Omental fat pad (tissue), 4 donors: ENCODE results near the gene MYL12B. TPM values are rescaled to one million over a fixed set of nuclear protein-coding genes. Genes with fewer than 3 reads are reported as not detected.
A peak's percentile ranks its signal among the peaks of the same experiment; 100 is the strongest.

Experiments used
- ATAC-seq: fragments of 150-250 bp; one replicate; pipeline ENCODE4 v1.9.1; 2016; ENCODE audit warnings: mild to moderate bottlenecking, moderate library complexity; ENCODE audit not compliant: low FRiP score
- DNase-seq: peaks from one replicate; pipeline ENCODE4 v3.0.0-alpha.2; 2019; ENCODE audit warnings: low spot score
- total RNA-seq, 4 donors: library from RNA; depleted of rRNA; stranded (reverse); fragments of >200 nt; gene quantifications; one replicate each; pipeline ENCODE4 v1.1.0, GENCODE V29; 2016
- TF ChIP-seq, protein P1 (sequence below), 3 donors: fragments of 450-650 bp; IDR thresholded peaks; one replicate each; pipeline ENCODE4 v1.5.1; 2016 to 2017; ENCODE audit warnings: antibody characterized with exemption in 3 of 3, mild to moderate bottlenecking in 3 of 3, moderate library complexity in 2 of 3

The MYL12B gene
- total RNA-seq, 4 donors from 2014 or later = 263 to 352 (median 318) TPM

DNA sequence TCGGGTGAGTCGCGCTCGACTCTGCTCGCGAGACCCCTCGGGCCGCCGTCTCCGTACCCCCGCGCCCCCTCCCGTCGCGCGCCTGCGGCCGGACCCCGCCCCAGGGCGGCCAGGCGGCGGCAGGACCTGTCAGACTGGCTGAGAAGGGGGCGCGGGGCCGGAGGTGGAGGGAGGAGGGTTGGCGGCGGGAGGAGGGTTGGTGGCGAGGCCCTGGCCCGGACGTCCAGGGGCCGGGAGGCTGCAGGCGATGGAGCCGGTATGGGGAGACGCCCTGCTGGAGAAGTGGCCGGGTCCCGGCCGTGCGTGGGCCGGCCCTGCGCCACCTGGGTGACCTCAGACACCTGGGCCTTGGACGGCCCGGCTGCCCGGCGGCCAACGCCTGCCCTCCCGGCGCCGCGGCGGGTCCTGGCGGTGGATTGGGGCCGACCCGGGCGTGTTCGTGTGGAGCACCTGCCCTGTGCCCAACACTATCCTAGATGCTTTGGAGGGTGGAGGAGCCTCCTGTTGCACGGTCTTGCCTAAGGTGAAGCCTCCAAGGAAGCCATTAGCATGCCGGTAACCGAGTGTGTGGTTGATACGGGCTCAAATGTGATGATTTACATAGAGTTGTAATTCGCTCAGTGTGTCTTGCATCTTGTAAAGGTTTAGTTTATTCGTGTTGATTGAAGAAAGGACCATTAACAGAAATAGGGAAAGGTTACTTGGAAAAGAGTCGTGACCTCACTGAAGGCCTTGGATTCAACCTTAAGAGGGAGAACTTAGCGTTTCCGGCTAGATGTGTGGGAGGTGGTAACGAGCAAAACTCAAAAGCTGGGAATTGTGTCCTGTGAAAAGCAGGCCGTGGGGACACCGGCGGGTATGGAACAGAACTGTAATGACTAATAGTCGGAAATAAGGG is 550 bp downstream of the MYL12B start:
- TF ChIP-seq, protein P1, sequence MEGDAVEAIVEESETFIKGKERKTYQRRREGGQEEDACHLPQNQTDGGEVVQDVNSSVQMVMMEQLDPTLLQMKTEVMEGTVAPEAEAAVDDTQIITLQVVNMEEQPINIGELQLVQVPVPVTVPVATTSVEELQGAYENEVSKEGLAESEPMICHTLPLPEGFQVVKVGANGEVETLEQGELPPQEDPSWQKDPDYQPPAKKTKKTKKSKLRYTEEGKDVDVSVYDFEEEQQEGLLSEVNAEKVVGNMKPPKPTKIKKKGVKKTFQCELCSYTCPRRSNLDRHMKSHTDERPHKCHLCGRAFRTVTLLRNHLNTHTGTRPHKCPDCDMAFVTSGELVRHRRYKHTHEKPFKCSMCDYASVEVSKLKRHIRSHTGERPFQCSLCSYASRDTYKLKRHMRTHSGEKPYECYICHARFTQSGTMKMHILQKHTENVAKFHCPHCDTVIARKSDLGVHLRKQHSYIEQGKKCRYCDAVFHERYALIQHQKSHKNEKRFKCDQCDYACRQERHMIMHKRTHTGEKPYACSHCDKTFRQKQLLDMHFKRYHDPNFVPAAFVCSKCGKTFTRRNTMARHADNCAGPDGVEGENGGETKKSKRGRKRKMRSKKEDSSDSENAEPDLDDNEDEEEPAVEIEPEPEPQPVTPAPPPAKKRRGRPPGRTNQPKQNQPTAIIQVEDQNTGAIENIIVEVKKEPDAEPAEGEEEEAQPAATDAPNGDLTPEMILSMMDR (IDR thresholded peaks at IDR 0.05) = no peak
- ATAC-seq = peak; percentile 47
- no peak for DNase-seq

DNA sequence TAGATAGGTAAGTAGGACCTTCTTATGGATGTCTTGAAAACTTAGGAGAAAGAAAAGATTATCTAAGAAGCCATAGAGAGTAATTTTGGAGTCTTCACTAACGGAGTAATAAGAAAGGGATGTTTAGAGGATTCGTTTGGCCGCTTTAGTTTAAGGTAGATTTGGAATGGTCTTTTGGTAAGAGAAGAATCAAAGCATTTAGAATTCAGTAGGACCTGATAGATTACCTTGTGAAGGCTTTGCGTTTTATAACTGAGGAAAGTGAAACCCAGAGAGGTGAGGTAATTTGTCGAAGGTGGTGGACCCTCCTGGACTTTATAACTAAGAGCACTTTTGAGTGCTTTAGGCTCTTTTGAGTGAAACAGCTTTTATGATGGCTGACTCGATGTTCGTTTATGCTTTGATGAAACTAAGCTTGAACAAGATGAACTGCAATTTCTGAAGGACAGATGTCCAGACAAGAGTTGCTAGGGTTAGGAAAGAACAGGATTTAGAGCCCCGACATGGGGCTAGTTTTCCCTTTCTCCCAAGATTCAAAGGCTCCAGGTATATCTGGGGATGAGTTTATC is 1.3 kb downstream of the MYL12B start:
- ATAC-seq (no peak), DNase-seq (no peak)
- TF ChIP-seq, protein P1 (IDR thresholded peaks at IDR 0.05) = no peak

DNA sequence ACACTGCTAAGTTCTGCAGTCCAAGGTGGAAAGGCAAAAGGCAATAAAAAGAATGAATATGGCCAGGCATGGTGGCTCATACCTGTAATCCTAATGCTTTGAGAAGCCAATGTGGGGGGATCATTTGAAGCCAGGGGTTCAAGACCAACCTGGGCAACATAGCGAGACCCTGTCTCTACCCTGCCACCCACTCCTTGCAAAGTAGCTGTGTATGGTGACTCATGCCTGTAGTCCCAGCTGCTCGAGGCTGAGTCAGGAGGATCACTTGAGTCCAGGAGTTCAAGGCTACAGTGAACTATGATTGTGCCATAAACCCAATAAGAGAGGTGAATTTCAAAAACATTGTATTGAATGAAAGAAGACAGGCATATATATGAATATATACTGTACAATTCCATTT is 2.4 kb downstream of the MYL12B start:
- ATAC-seq = no peak
- TF ChIP-seq, protein P1 (IDR thresholded peaks at IDR 0.05) = no peak
- DNase-seq = no peak

DNA sequence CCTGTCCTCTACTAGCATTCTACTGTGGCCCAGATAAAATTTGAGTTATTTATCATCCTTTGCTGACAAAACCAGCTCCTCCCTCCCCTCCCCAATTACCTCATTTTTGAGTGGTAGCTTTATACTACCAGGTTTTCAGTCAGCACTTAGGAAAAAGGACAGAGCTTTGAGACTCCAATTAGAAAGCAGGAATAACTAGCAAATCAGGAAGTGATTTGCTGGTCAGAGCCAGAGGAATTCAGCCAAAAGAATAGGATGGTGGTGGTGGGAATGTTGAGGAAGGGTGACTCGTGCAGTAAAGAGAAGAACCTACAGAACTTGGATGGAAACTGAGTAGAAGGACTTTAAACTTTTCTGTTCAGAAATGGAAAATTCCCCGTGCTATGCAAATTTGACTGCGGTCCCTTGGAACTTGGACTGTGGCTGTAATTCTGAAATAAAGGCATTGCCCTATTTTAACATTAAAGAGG is 3.7 kb downstream of the MYL12B start:
- TF ChIP-seq, protein P1 (IDR thresholded peaks at IDR 0.05) = no peak
- ATAC-seq (no peak), DNase-seq (no peak)

DNA sequence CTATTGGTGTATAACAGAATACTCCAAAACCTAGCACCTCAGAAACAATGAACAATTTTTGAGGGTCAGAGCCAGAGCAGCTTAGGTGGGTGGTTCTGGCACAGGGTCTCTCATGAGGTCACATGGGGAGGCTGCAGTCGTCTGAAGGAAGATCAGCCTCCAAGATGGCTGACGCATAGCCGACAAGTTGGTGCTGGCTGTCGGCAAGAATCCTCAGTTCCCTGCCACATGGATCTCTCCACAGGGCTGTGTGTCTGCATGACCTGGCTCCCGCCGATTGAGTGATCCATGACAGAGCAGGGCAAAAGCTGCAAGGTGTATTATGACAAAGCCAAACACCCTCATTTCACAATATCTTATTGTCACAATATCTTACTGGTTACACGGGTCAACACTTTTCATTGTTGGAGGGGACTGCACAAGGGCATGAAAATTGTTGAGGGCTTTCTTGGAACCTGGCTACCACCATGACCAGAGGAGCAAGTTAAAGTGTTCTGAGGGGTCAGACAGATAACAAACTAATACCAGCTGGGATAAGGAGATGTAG is 4.2 kb downstream of the MYL12B start:
- ATAC-seq = no peak
- no peak for DNase-seq
- TF ChIP-seq, protein P1 (IDR thresholded peaks at IDR 0.05) = no peak

DNA sequence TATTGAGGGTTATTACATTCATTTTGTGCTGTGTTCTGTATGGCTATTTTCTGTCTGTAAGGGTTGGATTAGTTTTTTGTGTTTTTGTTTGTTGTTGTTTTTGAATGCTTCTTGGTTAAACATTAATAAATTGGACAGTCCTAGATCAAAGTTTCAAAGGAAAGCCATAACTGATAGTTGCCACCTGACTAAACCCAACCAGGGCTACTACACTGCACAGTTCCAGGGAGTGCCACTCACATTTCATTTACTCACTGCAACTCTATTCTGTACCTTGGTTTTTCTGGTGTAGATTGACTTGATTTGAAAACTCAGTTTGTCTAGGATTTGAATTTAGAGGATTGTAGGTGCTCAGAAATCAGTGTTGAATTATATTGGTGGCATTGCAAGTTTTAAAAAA is 6.4 kb downstream of the MYL12B start:
- TF ChIP-seq, protein P1 (IDR thresholded peaks at IDR 0.05) = no peak
- DNase-seq (no peak), ATAC-seq (no peak)
